HAP-1 (cell line): ENCODE results near the gene IL20RB.

ENCODE experiments used
- DNase-seq, 2 experiments: peaks; one replicate each; pipeline ENCODE4 v3.0.0-alpha.2; 2016 to 2020; ENCODE audit warnings: low spot score in 2 of 2
- H3K27me3 ChIP-seq: fragments of 250-450 bp; sonication (Bioruptor Pico); 2 replicates; pipeline ENCODE4 v1.5.1; 2020; ENCODE audit warnings: low read depth, mild to moderate bottlenecking, moderate library complexity
- H3K36me3 ChIP-seq: fragments of 250-450 bp; sonication (Bioruptor Pico); replicated peaks from 2 replicates; pipeline ENCODE4 v1.5.1; 2020; ENCODE audit warnings: mild to moderate bottlenecking
- H3K4me1 ChIP-seq: fragments of 250-450 bp; sonication (Bioruptor Pico); 2 replicates; pipeline ENCODE4 v1.5.1; 2020; ENCODE audit warnings: mild to moderate bottlenecking
- H3K4me3 ChIP-seq: fragments of 250-450 bp; sonication (Bioruptor Pico); 2 replicates; pipeline ENCODE4 v1.5.1; 2020; ENCODE audit warnings: mild to moderate bottlenecking, moderate library complexity
- H3K9me3 ChIP-seq: fragments of 250-450 bp; sonication (Bioruptor Pico); 2 replicates; pipeline ENCODE4 v1.5.1; 2020; ENCODE audit warnings: mild to moderate bottlenecking, moderate library complexity
- in situ Hi-C: fragments of 300-500 bp; cut with MboI; formaldehyde crosslinking; loops from 3 replicates; pipeline ENCODE4 v1.14.3; 2020; ENCODE audit warnings: low sequenced_read_pairs, inconsistent platforms, mixed read lengths

The IL20RB gene

GRCh38 chr3:136931606-136932005 lies 26.2 kb upstream of the IL20RB start:
- Histone ChIP-seq H3K4me3 (no peak overlapping the region), H3K36me3 (peaks cover 8% of the 10 kb centered on the region), H3K4me1 (peaks cover 9% of the 10 kb centered on the region), H3K27me3 (no peaks in the 10 kb centered on the region), H3K9me3 (no peaks in the 10 kb centered on the region)
- in situ Hi-C loops: no loop called here
- DNase-seq: no peak

GRCh38 chr3:136932523-136932922 lies 25.3 kb upstream of the IL20RB start:
- H3K27me3 ChIP-seq: no peaks in the 10 kb centered on the region
- H3K4me3 ChIP-seq: no peak overlapping the region
- in situ Hi-C loops: no loop called here
- no peaks in the 10 kb centered on the region for H3K9me3 ChIP-seq
- DNase-seq: no peak
- peaks cover 8% of the 10 kb centered on the region for H3K36me3 ChIP-seq
- peaks cover 11% of the 10 kb centered on the region for H3K4me1 ChIP-seq

GRCh38 chr3:136932978-136933772 lies 24.6 kb upstream of the IL20RB start:
- H3K9me3 ChIP-seq: no peaks in the 10 kb centered on the region
- H3K4me3 ChIP-seq: no peak overlapping the region
- H3K27me3 ChIP-seq: no peaks in the 10 kb centered on the region
- in situ Hi-C loops: no loop called here
- H3K4me1 ChIP-seq: peaks cover 17% of the 10 kb centered on the region
- peaks cover 6% of the 10 kb centered on the region for H3K36me3 ChIP-seq
- no peak for DNase-seq

- no peak for DNase-seq
- H3K4me3 ChIP-seq: no peak overlapping the region
- H3K27me3 ChIP-seq: no peaks in the 10 kb centered on the region
- H3K4me1 ChIP-seq: peaks cover 20% of the 10 kb centered on the region
- in situ Hi-C loops: no loop called here
- no peaks in the 10 kb centered on the region for H3K9me3 ChIP-seq
- H3K36me3 ChIP-seq: peaks cover 2% of the 10 kb centered on the region; the same call in 1 of the 2 replicates
Measured at GRCh38 chr3:136937175-136937574, 20.6 kb upstream of the IL20RB start.

GRCh38 chr3:136937851-136938250 lies 19.9 kb upstream of the IL20RB start:
- no peak overlapping the region for H3K4me3 ChIP-seq
- DNase-seq: no peak
- H3K4me1 ChIP-seq: peaks cover 20% of the 10 kb centered on the region
- peaks cover 2% of the 10 kb centered on the region; the same call in 1 of the 2 replicates for H3K36me3 ChIP-seq
- no peaks in the 10 kb centered on the region for H3K9me3 ChIP-seq
- H3K27me3 ChIP-seq: no peaks in the 10 kb centered on the region
- in situ Hi-C loops: no loop called here

- Histone ChIP-seq H3K4me1 (peaks cover 20% of the 10 kb centered on the region), H3K36me3 (peaks cover 2% of the 10 kb centered on the region; the same call in 1 of the 2 replicates), H3K27me3 (no peaks in the 10 kb centered on the region), H3K9me3 (no peaks in the 10 kb centered on the region), H3K4me3 (no peak overlapping the region)
- DNase-seq: no peak
- in situ Hi-C loops: no loop called here
Measured at GRCh38 chr3:136938334-136938733, 19.4 kb upstream of the IL20RB start.

GRCh38 chr3:136939489-136939888 lies 18.3 kb upstream of the IL20RB start:
- Histone ChIP-seq H3K4me1 (peaks cover 20% of the 10 kb centered on the region), H3K9me3 (no peaks in the 10 kb centered on the region), H3K4me3 (no peak overlapping the region), H3K36me3 (peaks cover 2% of the 10 kb centered on the region; the same call in 1 of the 2 replicates), H3K27me3 (no peaks in the 10 kb centered on the region)
- in situ Hi-C loops: no loop called here
- no peak for DNase-seq

- Histone ChIP-seq H3K36me3 (no peaks in the 10 kb centered on the region), H3K4me3 (no peak overlapping the region), H3K27me3 (no peaks in the 10 kb centered on the region), H3K9me3 (no peaks in the 10 kb centered on the region), H3K4me1 (peaks cover 15% of the 10 kb centered on the region)
- no peak for DNase-seq
- in situ Hi-C loops: no loop called here
Measured at GRCh38 chr3:136942803-136943202, 15.0 kb upstream of the IL20RB start.

- H3K27me3 ChIP-seq: no peaks in the 10 kb centered on the region
- no peak for DNase-seq
- H3K4me3 ChIP-seq: no peak overlapping the region
- in situ Hi-C loops: no loop called here
- H3K4me1 ChIP-seq: peaks cover 10% of the 10 kb centered on the region
- H3K9me3 ChIP-seq: no peaks in the 10 kb centered on the region
- no peaks in the 10 kb centered on the region for H3K36me3 ChIP-seq
Measured at GRCh38 chr3:136943436-136943835, 14.3 kb upstream of the IL20RB start.

- in situ Hi-C loops: no loop called here
- no peak overlapping the region for H3K4me3 ChIP-seq
- no peaks in the 10 kb centered on the region for H3K9me3 ChIP-seq
- DNase-seq: no peak
- H3K4me1 ChIP-seq: no peaks in the 10 kb centered on the region
- no peaks in the 10 kb centered on the region for H3K36me3 ChIP-seq
- H3K27me3 ChIP-seq: no peaks in the 10 kb centered on the region
Measured at GRCh38 chr3:136946978-136947377, 10.8 kb upstream of the IL20RB start.

- in situ Hi-C loops: no loop called here
- DNase-seq: no peak
- Histone ChIP-seq H3K4me1 (no peaks in the 10 kb centered on the region), H3K4me3 (no peak overlapping the region), H3K27me3 (no peaks in the 10 kb centered on the region), H3K9me3 (no peaks in the 10 kb centered on the region), H3K36me3 (no peaks in the 10 kb centered on the region)
Measured at GRCh38 chr3:136947477-136947876, 10.3 kb upstream of the IL20RB start.

GRCh38 chr3:136949146-136949545 lies 8.6 kb upstream of the IL20RB start:
- Histone ChIP-seq H3K9me3 (no peaks in the 10 kb centered on the region), H3K4me1 (no peaks in the 10 kb centered on the region), H3K27me3 (no peaks in the 10 kb centered on the region), H3K36me3 (no peaks in the 10 kb centered on the region), H3K4me3 (no peak overlapping the region)
- no peak for DNase-seq
- in situ Hi-C loops: no loop called here

- DNase-seq: no peak
- Histone ChIP-seq H3K4me3 (no peak overlapping the region), H3K9me3 (no peaks in the 10 kb centered on the region), H3K27me3 (no peaks in the 10 kb centered on the region), H3K4me1 (no peaks in the 10 kb centered on the region), H3K36me3 (no peaks in the 10 kb centered on the region)
- in situ Hi-C loops: no loop called here
Measured at GRCh38 chr3:136949708-136950107, 8.1 kb upstream of the IL20RB start.

GRCh38 chr3:136950623-136951022 lies 7.2 kb upstream of the IL20RB start:
- Histone ChIP-seq H3K27me3 (no peaks in the 10 kb centered on the region), H3K4me3 (no peak overlapping the region), H3K9me3 (no peaks in the 10 kb centered on the region), H3K4me1 (no peaks in the 10 kb centered on the region), H3K36me3 (no peaks in the 10 kb centered on the region)
- DNase-seq: no peak
- in situ Hi-C loops: no loop called here

- in situ Hi-C loops: no loop called here
- Histone ChIP-seq H3K27me3 (no peaks in the 10 kb centered on the region), H3K4me3 (no peak overlapping the region), H3K9me3 (no peaks in the 10 kb centered on the region), H3K4me1 (no peaks in the 10 kb centered on the region), H3K36me3 (no peaks in the 10 kb centered on the region)
- DNase-seq: no peak
Measured at GRCh38 chr3:136952292-136952691, 5.5 kb upstream of the IL20RB start.
